Mesenchymal stem cell (in vitro differentiated cells and primary cell): Measurements from ENCODE around the gene CES4A.

ENCODE experiments used
- DNase-seq: peaks from one replicate; pipeline ENCODE4 v3.0.0-alpha.2; 2013
- H2AFZ ChIP-seq: one replicate; pipeline ENCODE4 v1.6.1; 2013; ENCODE audit warnings: low read depth, mild to moderate bottlenecking, control low read depth, inconsistent platforms, low read length, moderate library complexity
- H2AK5ac ChIP-seq: 2 replicates; pipeline ENCODE4 v1.6.1; 2013; ENCODE audit warnings: low read length, moderate library complexity, mild to moderate bottlenecking, inconsistent platforms; ENCODE audit not compliant: severe bottlenecking
- H2BK120ac ChIP-seq: one replicate; pipeline ENCODE4 v1.6.1; 2013; ENCODE audit warnings: low read depth, mild to moderate bottlenecking, inconsistent platforms, low read length, moderate library complexity
- H2BK12ac ChIP-seq, 2 experiments: one replicate each; pipeline ENCODE4 v1.6.1; 2013; ENCODE audit warnings: inconsistent platforms in 2 of 2, low read length in 2 of 2, mild to moderate bottlenecking in 2 of 2, moderate library complexity in 2 of 2, control low read depth in 1 of 2
- H2BK15ac ChIP-seq: one replicate; pipeline ENCODE4 v1.6.1; 2013; ENCODE audit warnings: mild to moderate bottlenecking, low read depth, inconsistent platforms; ENCODE audit not compliant: poor library complexity, severe bottlenecking
- H2BK5ac ChIP-seq: 2 replicates; pipeline ENCODE4 v1.6.1; 2013; ENCODE audit warnings: low read depth, mild to moderate bottlenecking, low read length, control low read depth, inconsistent platforms; ENCODE audit not compliant: poor library complexity, severe bottlenecking
- H3K14ac ChIP-seq, 2 experiments: one replicate each; pipeline ENCODE4 v1.6.1; 2013; ENCODE audit warnings: inconsistent platforms in 2 of 2, low read length in 2 of 2, control low read depth in 1 of 2, mild to moderate bottlenecking in 1 of 2, moderate library complexity in 1 of 2
- H3K18ac ChIP-seq, 2 experiments: one replicate each; pipeline ENCODE4 v1.6.1; 2013; ENCODE audit warnings: inconsistent platforms in 2 of 2, low read length in 2 of 2, control low read depth in 1 of 2, low read depth in 1 of 2, mild to moderate bottlenecking in 1 of 2
- H3K23ac ChIP-seq, 2 experiments: one replicate each; pipeline ENCODE4 v1.6.1; 2013; ENCODE audit warnings: inconsistent platforms in 2 of 2, low read length in 2 of 2, mild to moderate bottlenecking in 2 of 2, moderate library complexity in 2 of 2, control low read depth in 1 of 2
- H3K27ac ChIP-seq: 2 replicates; pipeline ENCODE4 v1.5.1; 2013; ENCODE audit warnings: mild to moderate bottlenecking, moderate library complexity, low read length, control low read depth, inconsistent platforms; ENCODE audit not compliant: poor library complexity, severe bottlenecking
- H3K27me3 ChIP-seq, 2 experiments: 2 replicates each; pipeline versions ENCODE4 v1.6.1 to v1.7.0; 2013; ENCODE audit warnings: low read length in 2 of 2, mild to moderate bottlenecking in 2 of 2, moderate library complexity in 2 of 2, control low read depth in 1 of 2, inconsistent platforms in 1 of 2; ENCODE audit not compliant: control insufficient read depth in 1 of 2, insufficient read depth in 1 of 2
- H3K36me3 ChIP-seq, 2 experiments: 2 replicates each; pipeline versions ENCODE4 v1.6.1 to v1.7.0; 2013; ENCODE audit warnings: low read length in 2 of 2, control low read depth in 1 of 2, inconsistent platforms in 1 of 2, low read depth in 1 of 2, mild to moderate bottlenecking in 1 of 2; ENCODE audit not compliant: insufficient read depth in 2 of 2, control insufficient read depth in 1 of 2
- H3K4ac ChIP-seq, 2 experiments: one replicate each; pipeline ENCODE4 v1.6.1; 2013; ENCODE audit warnings: inconsistent platforms in 2 of 2, low read length in 2 of 2, mild to moderate bottlenecking in 2 of 2, moderate library complexity in 2 of 2, control low read depth in 1 of 2, low read depth in 1 of 2
- H3K4me1 ChIP-seq: 2 replicates; pipeline ENCODE4 v1.6.1; 2013; ENCODE audit warnings: low read depth, low read length, control low read depth; ENCODE audit not compliant: control insufficient read depth, insufficient read depth
- H3K4me2 ChIP-seq: 2 replicates; pipeline ENCODE4 v1.6.1; 2013; ENCODE audit warnings: low read length, mild to moderate bottlenecking, inconsistent platforms; ENCODE audit not compliant: poor library complexity, severe bottlenecking
- H3K4me3 ChIP-seq, 2 experiments: 2 replicates each; pipeline versions ENCODE4 v1.5.1 to v1.7.0; 2013; ENCODE audit warnings: low read length in 2 of 2, mild to moderate bottlenecking in 2 of 2, control low read depth in 1 of 2, low read depth in 1 of 2; ENCODE audit not compliant: insufficient read depth in 1 of 2
- H3K79me1 ChIP-seq: replicated peaks from 2 replicates; pipeline ENCODE4 v1.6.1; 2013; ENCODE audit warnings: mild to moderate bottlenecking, control low read depth, low read length, inconsistent platforms; ENCODE audit not compliant: poor library complexity, severe bottlenecking
- H3K9ac ChIP-seq: 2 replicates; pipeline ENCODE4 v1.7.0; 2013; ENCODE audit warnings: mild to moderate bottlenecking, low read length, moderate library complexity
- H3K9me3 ChIP-seq: 2 replicates; pipeline ENCODE4 v1.7.0; 2013; ENCODE audit warnings: mild to moderate bottlenecking, low read length; ENCODE audit not compliant: control insufficient read depth
- H4K8ac ChIP-seq: one replicate; pipeline ENCODE4 v1.6.1; 2013; ENCODE audit warnings: inconsistent platforms, mild to moderate bottlenecking, low read length, moderate library complexity
- H4K91ac ChIP-seq: one replicate; pipeline ENCODE4 v1.6.1; 2013; ENCODE audit warnings: mild to moderate bottlenecking, low read length, inconsistent platforms
- WGBS: methylation state at CpG from one replicate; pipeline ENCODE4 v1.1.7; 2013; ENCODE audit warnings: mixed read lengths; 5-methylcytosine and 5-hydroxymethylcytosine counted together

CES4A gene

DNA sequence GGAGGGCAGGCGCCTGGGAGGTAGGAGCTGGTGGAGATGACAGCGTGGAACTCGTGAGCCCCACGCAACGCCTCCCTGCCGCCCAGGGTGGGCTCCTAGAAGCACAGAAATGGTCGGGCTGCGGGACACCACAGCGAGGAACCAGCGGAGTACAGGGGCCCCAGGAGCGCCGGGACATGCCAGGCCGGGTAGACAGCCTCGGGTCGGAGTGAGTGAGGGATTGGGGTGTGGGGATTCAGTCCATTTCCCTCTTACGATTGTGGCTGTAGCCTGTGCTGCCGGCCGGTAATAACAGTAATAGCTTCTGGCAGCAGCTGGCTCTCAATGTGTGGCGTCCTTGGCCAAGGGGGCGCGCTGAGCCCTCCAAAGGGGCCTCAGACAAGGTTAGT, 39.6 kb upstream of the CES4A start:
- H4K91ac ChIP-seq = no peak overlapping the region
- H3K4me3 ChIP-seq = peak overlapping the region in 1 of 2 experiments; percentile 74
- H3K4me2 ChIP-seq = no peak overlapping the region
- H3K4me1 ChIP-seq = peaks cover 7% of the 10 kb centered on the region
- H2BK5ac ChIP-seq = no peak overlapping the region
- WGBS = 66% methylated on average over 21 of the region's 21 CpGs
- H3K27ac ChIP-seq = no peak overlapping the region
- H3K9ac ChIP-seq = peak overlapping the region; percentile 68
- DNase-seq = no peak
- no peak overlapping the region for H2BK15ac ChIP-seq
- no peak overlapping the region for H2BK12ac ChIP-seq
- H3K79me1 ChIP-seq = no peaks in the 10 kb centered on the region
- no peak overlapping the region for H2AK5ac ChIP-seq
- H3K23ac ChIP-seq = no peak overlapping the region
- H3K9me3 ChIP-seq = peaks cover 4% of the 10 kb centered on the region
- H3K36me3 ChIP-seq = peaks cover 2 to 3% of the 10 kb centered on the region in 2 experiments
- peaks cover 14 to 15% of the 10 kb centered on the region in 2 experiments for H3K27me3 ChIP-seq
- no peak overlapping the region for H4K8ac ChIP-seq
- H3K4ac ChIP-seq = no peak overlapping the region
- no peak overlapping the region for H2AFZ ChIP-seq
- H2BK120ac ChIP-seq = no peak overlapping the region
- no peak overlapping the region for H3K14ac ChIP-seq
- peak overlapping the region in 1 of 2 experiments; percentile 70 for H3K18ac ChIP-seq

DNA sequence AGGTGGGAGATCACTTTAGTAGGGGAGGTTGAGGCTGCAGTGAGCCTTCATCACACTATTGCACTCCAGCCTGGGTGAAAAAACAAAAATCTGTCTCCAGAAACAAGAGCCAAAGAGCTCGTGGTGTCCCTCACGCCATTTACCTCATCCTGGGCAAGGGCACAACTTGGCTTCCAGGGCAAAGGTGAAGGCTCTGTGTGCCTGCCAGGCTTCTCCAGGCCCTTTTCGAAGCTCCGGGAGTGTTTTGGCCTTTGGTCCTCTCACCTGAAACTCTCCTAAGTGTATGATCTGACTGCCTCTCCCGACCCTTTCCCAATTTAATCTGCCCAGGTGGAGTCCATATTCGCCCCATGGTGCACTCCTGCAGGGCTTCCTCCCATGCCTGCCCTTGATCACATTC, 38.9 kb upstream of the CES4A start:
- H3K4me1 ChIP-seq = peaks cover 7% of the 10 kb centered on the region
- H3K4ac ChIP-seq = no peak overlapping the region
- H3K27ac ChIP-seq = no peak overlapping the region
- no peak overlapping the region for H4K91ac ChIP-seq
- H4K8ac ChIP-seq = no peak overlapping the region
- peaks cover 14 to 15% of the 10 kb centered on the region in 2 experiments for H3K27me3 ChIP-seq
- H2AFZ ChIP-seq = no peak overlapping the region
- peaks cover 4% of the 10 kb centered on the region for H3K9me3 ChIP-seq
- H2BK12ac ChIP-seq = no peak overlapping the region
- H3K23ac ChIP-seq = no peak overlapping the region
- 75% methylated on average over 6 of the region's 6 CpGs for WGBS
- no peak overlapping the region for H3K18ac ChIP-seq
- H3K79me1 ChIP-seq = no peaks in the 10 kb centered on the region
- H2AK5ac ChIP-seq = no peak overlapping the region
- H2BK5ac ChIP-seq = no peak overlapping the region
- H3K4me2 ChIP-seq = no peak overlapping the region
- H3K4me3 ChIP-seq = no peak overlapping the region
- no peak overlapping the region for H3K9ac ChIP-seq
- H2BK120ac ChIP-seq = no peak overlapping the region
- no peaks in the 10 kb centered on the region for H3K36me3 ChIP-seq
- H2BK15ac ChIP-seq = no peak overlapping the region
- H3K14ac ChIP-seq = no peak overlapping the region
- DNase-seq = no peak

DNA sequence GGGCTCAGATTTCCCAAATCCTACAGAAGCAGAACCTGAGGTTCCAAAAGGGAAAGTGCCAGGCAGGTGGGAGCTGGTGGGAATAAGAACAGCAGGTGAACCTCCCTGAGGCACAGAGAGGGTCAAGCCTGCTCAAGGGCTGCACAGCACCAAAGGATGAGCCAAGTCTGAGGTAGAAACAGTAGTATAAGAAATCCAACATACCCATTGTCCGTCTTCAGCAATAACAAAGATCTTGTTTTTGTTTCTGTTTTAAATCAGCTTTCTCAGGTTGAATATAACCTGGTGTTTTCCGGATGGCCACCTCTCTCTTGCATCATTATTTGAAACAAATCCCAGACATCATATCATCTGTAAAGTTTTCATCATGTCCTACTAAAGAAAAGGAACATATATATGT, 38.0 kb upstream of the CES4A start:
- no peak overlapping the region for H3K4ac ChIP-seq
- no peak overlapping the region for H2AFZ ChIP-seq
- no peak for DNase-seq
- H2AK5ac ChIP-seq = no peak overlapping the region
- H2BK5ac ChIP-seq = no peak overlapping the region
- peaks cover 7% of the 10 kb centered on the region for H3K4me1 ChIP-seq
- no peak overlapping the region for H3K4me2 ChIP-seq
- H3K36me3 ChIP-seq = no peaks in the 10 kb centered on the region
- no peak overlapping the region for H2BK15ac ChIP-seq
- H4K8ac ChIP-seq = no peak overlapping the region
- H3K27me3 ChIP-seq = peaks cover 14 to 15% of the 10 kb centered on the region in 2 experiments
- H2BK120ac ChIP-seq = no peak overlapping the region
- no peak overlapping the region for H3K4me3 ChIP-seq
- H4K91ac ChIP-seq = no peak overlapping the region
- H3K18ac ChIP-seq = no peak overlapping the region
- H3K9ac ChIP-seq = no peak overlapping the region
- no peak overlapping the region for H3K27ac ChIP-seq
- H2BK12ac ChIP-seq = no peak overlapping the region
- H3K79me1 ChIP-seq = no peaks in the 10 kb centered on the region
- H3K9me3 ChIP-seq = peaks cover 4% of the 10 kb centered on the region
- no peak overlapping the region for H3K14ac ChIP-seq
- H3K23ac ChIP-seq = no peak overlapping the region
- 100% methylated on average over 1 of the region's 2 CpGs for WGBS

DNA sequence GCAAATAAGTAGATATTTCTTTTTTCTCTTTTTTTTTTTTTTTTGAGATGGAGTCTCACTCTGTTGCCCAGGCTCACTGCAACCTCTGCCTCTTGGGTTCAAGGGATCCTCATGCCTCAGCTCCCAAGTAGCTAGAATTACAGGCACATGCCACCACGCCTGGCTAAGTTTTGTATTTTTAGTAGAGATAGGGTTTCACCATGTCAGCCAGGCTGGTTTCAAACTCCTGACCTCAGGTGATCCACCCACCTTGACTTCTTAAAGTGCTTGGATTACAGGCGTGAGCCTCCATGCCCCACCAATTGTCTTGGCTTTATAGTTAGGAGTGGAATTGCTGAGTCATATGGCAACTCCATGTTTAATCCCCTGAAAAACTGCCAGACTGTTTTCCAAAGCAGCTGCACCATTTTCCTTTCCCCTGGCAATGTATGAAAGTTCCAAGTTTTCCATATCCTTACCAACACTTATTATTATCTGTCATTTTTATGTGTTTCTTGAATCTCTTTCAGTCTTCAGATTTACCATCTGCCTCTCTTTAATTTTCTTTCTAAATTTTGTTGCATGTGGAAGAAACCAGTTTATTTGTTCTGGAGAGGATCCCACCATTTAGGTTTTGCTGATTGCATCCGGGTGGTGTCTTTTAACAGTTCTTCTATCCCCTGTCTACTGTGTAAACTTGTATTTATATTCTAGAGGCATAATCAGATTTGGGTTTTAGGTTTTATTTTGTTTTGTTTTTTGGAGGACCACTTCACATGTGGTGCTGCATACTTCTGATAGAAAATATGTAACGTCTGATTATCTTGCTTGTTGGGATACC, 37.2 kb upstream of the CES4A start:
- Histone ChIP-seq H3K18ac (no peak overlapping the region), H3K36me3 (no peaks in the 10 kb centered on the region), H2AK5ac (no peak overlapping the region), H3K27ac (no peak overlapping the region), H4K91ac (no peak overlapping the region), H3K14ac (no peak overlapping the region), H3K4ac (no peak overlapping the region), H2BK120ac (no peak overlapping the region), H3K4me1 (peaks cover 7% of the 10 kb centered on the region), H3K27me3 (peaks cover 14 to 15% of the 10 kb centered on the region in 2 experiments), H2BK5ac (no peak overlapping the region), H3K9me3 (peaks cover 4% of the 10 kb centered on the region), H2AFZ (no peak overlapping the region), H3K4me2 (no peak overlapping the region), H3K9ac (no peak overlapping the region), H2BK15ac (no peak overlapping the region), H4K8ac (no peak overlapping the region), H3K4me3 (no peak overlapping the region), H3K79me1 (no peaks in the 10 kb centered on the region), H2BK12ac (no peak overlapping the region), H3K23ac (no peak overlapping the region)
- WGBS = 96% methylated on average over 2 of the region's 4 CpGs
- no peak for DNase-seq
